B cell (primary cell): ENCODE data around the gene HIF3A.

Experiments
- EZH2 ChIP-seq: IDR thresholded peaks from 2 replicates; pipeline ENCODE4 v1.6.1; 2012; ENCODE audit warnings: borderline replicate concordance, low read depth, mild to moderate bottlenecking, moderate library complexity, low read length; ENCODE audit not compliant: insufficient read depth, poor library complexity, severe bottlenecking
- TF ChIP-seq, protein P1 (sequence below): fragments of 200-600 bp; IDR thresholded peaks from one replicate; pipeline ENCODE4 v1.8.0; 2022; ENCODE audit warnings: antibody characterized with exemption, mild to moderate bottlenecking

DNA sequence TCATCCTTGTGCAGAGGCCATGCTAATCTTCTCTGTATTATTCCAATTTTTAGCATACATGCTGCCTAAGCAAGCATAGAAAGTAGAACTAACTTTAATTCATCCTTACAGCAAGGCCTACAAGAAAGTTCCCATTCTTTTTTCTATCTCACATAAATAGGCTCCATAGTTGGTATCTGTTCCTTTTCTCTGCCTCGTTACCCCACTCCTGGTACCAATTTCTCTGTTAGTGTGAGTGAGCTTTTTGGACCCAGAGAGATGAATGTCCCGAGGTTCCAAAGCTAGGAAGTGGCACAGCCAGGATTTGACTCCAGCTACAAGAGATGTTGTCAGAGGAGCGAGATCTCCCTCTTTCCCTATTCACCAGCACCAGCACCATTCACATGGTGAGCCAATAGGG lies 9.7 kb downstream of the HIF3A start:
- TF ChIP-seq, protein P1, sequence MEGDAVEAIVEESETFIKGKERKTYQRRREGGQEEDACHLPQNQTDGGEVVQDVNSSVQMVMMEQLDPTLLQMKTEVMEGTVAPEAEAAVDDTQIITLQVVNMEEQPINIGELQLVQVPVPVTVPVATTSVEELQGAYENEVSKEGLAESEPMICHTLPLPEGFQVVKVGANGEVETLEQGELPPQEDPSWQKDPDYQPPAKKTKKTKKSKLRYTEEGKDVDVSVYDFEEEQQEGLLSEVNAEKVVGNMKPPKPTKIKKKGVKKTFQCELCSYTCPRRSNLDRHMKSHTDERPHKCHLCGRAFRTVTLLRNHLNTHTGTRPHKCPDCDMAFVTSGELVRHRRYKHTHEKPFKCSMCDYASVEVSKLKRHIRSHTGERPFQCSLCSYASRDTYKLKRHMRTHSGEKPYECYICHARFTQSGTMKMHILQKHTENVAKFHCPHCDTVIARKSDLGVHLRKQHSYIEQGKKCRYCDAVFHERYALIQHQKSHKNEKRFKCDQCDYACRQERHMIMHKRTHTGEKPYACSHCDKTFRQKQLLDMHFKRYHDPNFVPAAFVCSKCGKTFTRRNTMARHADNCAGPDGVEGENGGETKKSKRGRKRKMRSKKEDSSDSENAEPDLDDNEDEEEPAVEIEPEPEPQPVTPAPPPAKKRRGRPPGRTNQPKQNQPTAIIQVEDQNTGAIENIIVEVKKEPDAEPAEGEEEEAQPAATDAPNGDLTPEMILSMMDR = no peak
- TF ChIP-seq EZH2 = no peak
